ENCODE results near the gene GCN1.
A peak's percentile ranks its signal among the peaks of the same experiment; 100 is the strongest.
"Not testable (repeated sequence)": the region's sequence is repeated elsewhere in the genome, so short reads cannot be mapped to it uniquely, and the experiment has no call there.

The GCN1 gene

DNA sequence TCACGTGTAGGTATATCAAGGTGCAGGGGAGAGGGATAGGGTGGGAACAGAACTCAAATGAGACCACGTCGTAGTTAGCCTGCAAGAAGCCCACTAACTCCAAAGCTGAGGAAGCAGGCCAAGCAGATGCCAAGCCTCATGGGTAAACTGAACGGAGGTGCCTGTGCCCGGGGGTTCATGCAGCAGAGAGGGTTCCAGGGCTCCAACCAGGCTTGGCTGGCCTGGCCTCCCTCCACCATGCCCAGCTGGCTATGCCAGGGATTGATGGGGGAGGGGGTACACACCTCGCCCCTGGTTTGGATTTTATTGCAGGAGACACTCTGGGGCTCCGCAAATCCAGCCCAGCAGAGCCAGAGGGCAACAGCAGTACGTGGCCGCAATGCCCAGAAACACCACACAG, 43.7 kb upstream of the GCN1 start:
- Histone ChIP-seq H2AFZ (ENCODE audit: low read depth, low read length) (no peak overlapping the region), H3K4me1 (ENCODE audit: low read length) (no peaks in the 10 kb centered on the region), H3K79me2 (ENCODE audit: low read length) (no peaks in the 10 kb centered on the region), H3K9me3 (ENCODE audit: insufficient read depth, low read length) (no peaks in the 10 kb centered on the region), H3K9ac (ENCODE audit: low read length) (no peak overlapping the region), H3K27ac (ENCODE audit: low read length) (no peak overlapping the region), H4K20me1 (ENCODE audit: insufficient read depth, low read length) (no peaks in the 10 kb centered on the region), H3K36me3 (replicated peaks; ENCODE audit: low read depth, low read length) (no peaks in the 10 kb centered on the region), H3K4me2 (ENCODE audit: low read length) (no peak overlapping the region), H3K4me3 (ENCODE audit: low read length) (no peak overlapping the region), H3K27me3 (ENCODE audit: low read depth, low read length) (peaks cover 7% of the 10 kb centered on the region)
- TF ChIP-seq EZH2phosphoT487 (IDR thresholded peaks at IDR 0.05; ENCODE audit: low read depth): no peak
- TF ChIP-seq, protein P1, sequence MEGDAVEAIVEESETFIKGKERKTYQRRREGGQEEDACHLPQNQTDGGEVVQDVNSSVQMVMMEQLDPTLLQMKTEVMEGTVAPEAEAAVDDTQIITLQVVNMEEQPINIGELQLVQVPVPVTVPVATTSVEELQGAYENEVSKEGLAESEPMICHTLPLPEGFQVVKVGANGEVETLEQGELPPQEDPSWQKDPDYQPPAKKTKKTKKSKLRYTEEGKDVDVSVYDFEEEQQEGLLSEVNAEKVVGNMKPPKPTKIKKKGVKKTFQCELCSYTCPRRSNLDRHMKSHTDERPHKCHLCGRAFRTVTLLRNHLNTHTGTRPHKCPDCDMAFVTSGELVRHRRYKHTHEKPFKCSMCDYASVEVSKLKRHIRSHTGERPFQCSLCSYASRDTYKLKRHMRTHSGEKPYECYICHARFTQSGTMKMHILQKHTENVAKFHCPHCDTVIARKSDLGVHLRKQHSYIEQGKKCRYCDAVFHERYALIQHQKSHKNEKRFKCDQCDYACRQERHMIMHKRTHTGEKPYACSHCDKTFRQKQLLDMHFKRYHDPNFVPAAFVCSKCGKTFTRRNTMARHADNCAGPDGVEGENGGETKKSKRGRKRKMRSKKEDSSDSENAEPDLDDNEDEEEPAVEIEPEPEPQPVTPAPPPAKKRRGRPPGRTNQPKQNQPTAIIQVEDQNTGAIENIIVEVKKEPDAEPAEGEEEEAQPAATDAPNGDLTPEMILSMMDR (IDR thresholded peaks at IDR 0.05; ENCODE audit: low read depth, low read length): no peak

DNA sequence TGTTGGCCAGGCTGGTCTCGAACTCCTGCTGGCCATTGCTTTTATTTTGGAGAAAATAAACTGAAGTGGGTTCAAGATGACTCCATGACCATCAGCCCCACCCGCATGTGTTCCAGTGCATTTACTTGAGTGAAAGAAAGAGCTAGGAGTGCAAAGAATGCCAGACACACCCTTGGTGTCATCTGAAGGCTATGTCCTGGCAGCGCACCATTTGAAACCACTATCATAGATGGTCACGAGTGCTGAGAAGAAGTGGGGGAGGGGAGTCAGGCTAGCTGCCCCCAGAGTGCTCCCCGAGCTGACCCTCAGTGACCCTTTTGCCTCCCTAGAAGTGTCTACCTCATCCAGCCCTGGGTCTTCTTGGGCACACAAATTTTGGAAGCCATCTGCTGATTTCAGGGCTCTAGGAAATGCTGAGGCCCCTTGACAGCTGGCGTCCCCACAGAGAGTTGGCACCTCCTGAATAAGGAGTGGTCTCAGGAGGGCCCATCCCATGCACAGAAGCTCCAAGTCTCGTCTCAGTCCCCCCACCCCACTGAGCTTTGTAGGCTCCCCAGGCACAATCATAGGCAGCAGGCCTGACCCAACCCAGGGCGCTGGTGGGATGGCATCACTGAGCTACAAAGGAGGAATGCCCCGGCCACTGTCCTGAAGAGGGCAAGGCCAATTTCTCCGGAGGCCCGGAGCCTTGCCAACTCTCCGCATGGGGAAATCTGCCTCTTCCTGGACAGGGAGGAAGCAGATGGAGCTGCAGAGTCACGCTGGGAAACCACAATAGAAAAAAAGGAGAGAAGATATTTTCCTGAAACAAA, 43.1 kb upstream of the GCN1 start:
- Histone ChIP-seq H3K36me3 (replicated peaks; ENCODE audit: low read depth, low read length) (no peaks in the 10 kb centered on the region), H3K4me3 (ENCODE audit: low read length) (no peak overlapping the region), H3K27me3 (ENCODE audit: low read depth, low read length) (peaks cover 7% of the 10 kb centered on the region), H3K9ac (ENCODE audit: low read length) (no peak overlapping the region), H3K27ac (ENCODE audit: low read length) (no peak overlapping the region), H4K20me1 (ENCODE audit: insufficient read depth, low read length) (no peaks in the 10 kb centered on the region), H3K4me2 (ENCODE audit: low read length) (no peak overlapping the region), H3K4me1 (ENCODE audit: low read length) (peaks cover 5% of the 10 kb centered on the region), H3K79me2 (ENCODE audit: low read length) (no peaks in the 10 kb centered on the region), H2AFZ (ENCODE audit: low read depth, low read length) (no peak overlapping the region), H3K9me3 (ENCODE audit: insufficient read depth, low read length) (no peaks in the 10 kb centered on the region)
- TF ChIP-seq EZH2phosphoT487 (IDR thresholded peaks at IDR 0.05; ENCODE audit: low read depth): no peak
- TF ChIP-seq, protein P1 (IDR thresholded peaks at IDR 0.05; ENCODE audit: low read depth, low read length): no peak

DNA sequence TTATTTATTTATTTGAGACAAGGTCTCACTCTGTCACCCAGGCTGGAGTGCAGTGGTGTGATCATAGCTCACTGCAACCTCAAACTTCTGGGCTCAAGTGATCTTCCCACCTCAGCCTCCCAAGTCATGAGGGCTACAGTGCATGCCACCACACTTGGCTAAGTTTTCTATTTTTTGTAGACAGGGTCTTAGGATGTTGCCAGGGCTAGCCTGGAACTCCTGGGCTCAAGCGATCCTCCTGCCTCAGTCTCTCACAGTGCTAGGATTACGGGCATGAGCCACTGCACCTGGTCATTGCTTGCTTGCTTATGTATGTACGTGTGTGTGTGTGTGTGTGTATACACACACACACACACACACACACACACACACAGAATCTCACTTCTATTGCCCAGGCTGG, 42.3 kb upstream of the GCN1 start:
- H3K9ac ChIP-seq (ENCODE audit: low read length); H4K20me1 ChIP-seq (ENCODE audit: insufficient read depth, low read length); H3K27me3 ChIP-seq (ENCODE audit: low read depth, low read length); H3K9me3 ChIP-seq (ENCODE audit: insufficient read depth, low read length); H3K79me2 ChIP-seq (ENCODE audit: low read length); H3K36me3 ChIP-seq (replicated peaks; ENCODE audit: low read depth, low read length); H3K4me2 ChIP-seq (ENCODE audit: low read length); H3K27ac ChIP-seq (ENCODE audit: low read length); H3K4me3 ChIP-seq (ENCODE audit: low read length); H3K4me1 ChIP-seq (ENCODE audit: low read length); H2AFZ ChIP-seq (ENCODE audit: low read depth, low read length): not testable (repeated sequence)

DNA sequence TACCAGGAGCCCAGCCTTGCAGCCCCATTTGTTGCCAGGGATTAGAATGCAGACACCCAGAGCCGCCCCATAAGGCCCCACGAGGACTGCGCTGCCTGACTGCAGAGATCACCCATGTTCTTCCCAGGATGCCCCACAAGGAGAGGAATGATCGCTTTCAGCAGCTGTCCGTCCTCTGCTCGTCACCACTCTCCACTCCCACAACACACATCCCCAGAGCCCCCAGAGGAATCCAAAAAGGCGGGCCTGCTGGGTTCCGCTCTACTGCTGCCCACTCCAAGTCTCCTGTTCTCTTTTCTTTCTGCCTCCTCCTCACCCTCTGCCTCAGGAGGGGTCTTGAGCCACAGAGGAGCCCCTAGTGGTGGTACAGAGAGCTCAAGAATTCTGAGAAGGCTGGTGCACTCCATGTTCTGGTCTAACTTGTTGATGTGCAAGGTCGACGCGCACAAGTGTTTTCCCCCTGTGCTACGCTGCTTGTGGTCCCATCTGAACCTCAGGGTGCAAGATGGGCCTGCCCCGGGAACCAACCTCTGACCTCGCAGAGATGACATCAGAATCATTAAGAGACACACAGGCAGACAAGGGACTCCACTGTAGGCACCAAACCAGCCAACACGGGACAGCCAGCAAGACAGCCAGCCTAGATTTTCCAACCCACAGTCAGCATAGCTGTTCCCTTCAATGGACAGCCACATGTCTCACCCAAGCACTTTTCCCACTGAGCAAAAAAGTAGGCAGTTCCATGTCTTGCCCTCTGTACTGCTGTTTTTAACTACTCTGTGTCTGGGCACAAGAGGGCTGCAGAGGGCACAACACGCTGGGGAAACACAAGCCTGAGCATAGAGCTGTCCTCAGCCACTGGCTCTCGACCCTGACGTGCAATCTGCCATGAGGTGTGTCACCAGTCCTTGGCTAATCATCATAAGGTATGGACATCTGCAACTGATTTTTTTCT, 41.1 kb upstream of the GCN1 start:
- H3K9me3 ChIP-seq (ENCODE audit: insufficient read depth, low read length): no peaks in the 10 kb centered on the region
- H3K36me3 ChIP-seq (replicated peaks; ENCODE audit: low read depth, low read length): no peaks in the 10 kb centered on the region
- no peak overlapping the region for H2AFZ ChIP-seq (ENCODE audit: low read depth, low read length)
- H3K27me3 ChIP-seq (ENCODE audit: low read depth, low read length): peaks cover 7% of the 10 kb centered on the region
- no peak overlapping the region for H3K9ac ChIP-seq (ENCODE audit: low read length)
- H4K20me1 ChIP-seq (ENCODE audit: insufficient read depth, low read length): no peaks in the 10 kb centered on the region
- H3K4me2 ChIP-seq (ENCODE audit: low read length): no peak overlapping the region
- H3K4me1 ChIP-seq (ENCODE audit: low read length): peaks cover 6% of the 10 kb centered on the region
- no peak overlapping the region for H3K27ac ChIP-seq (ENCODE audit: low read length)
- no peak overlapping the region for H3K4me3 ChIP-seq (ENCODE audit: low read length)
- TF ChIP-seq, protein P1 (IDR thresholded peaks at IDR 0.05; ENCODE audit: low read depth, low read length): peak; percentile 5; the same call in 1 of the 2 replicates
- TF ChIP-seq EZH2phosphoT487 (IDR thresholded peaks at IDR 0.05; ENCODE audit: low read depth): no peak
- no peaks in the 10 kb centered on the region for H3K79me2 ChIP-seq (ENCODE audit: low read length)

Measured in OCI-LY3 (cell line).